Sigmoid colon (tissue), 3 donors: ENCODE measurements around the gene TMEM106C.

Experiments used
- CTCF ChIP-seq, 4 experiments: fragments of 450-650 bp in 3 of 4; fragments of 200-600 bp in 1 of 4; IDR thresholded peaks; one replicate each; pipeline ENCODE4 v1.5.1; 2016 to 2019; ENCODE audit warnings: antibody characterized with exemption in 4 of 4, mild to moderate bottlenecking in 3 of 4, moderate library complexity in 2 of 4
- POLR2A ChIP-seq, 2 donors: fragments of 450-650 bp; IDR thresholded peaks; one replicate each; pipeline ENCODE4 v1.6.1; 2016; ENCODE audit warnings: antibody characterized with exemption in 2 of 2, mild to moderate bottlenecking in 2 of 2, moderate library complexity in 2 of 2

GRCh38 chr12:47991106-47992061 is 28.0 kb downstream of the TMEM106C start:
- no peak for TF ChIP-seq CTCF (IDR thresholded peaks at IDR 0.05)
- TF ChIP-seq POLR2A (IDR thresholded peaks at IDR 0.05), result no peak
